Subcutaneous adipose tissue (tissue), 4 donors: Measurements from ENCODE around the gene DDIAS. TPM values are rescaled to one million over a fixed set of nuclear protein-coding genes. Genes with fewer than 3 reads are reported as not detected.

Source experiments
- total RNA-seq, 4 donors: library from RNA; depleted of rRNA; stranded (reverse); fragments of >200 nt; gene quantifications; one replicate each; pipeline ENCODE4 v1.1.0, GENCODE V29; 2016
- TF ChIP-seq, protein P1 (sequence below): fragments of 450-650 bp; IDR thresholded peaks from one replicate; pipeline ENCODE4 v1.5.1; 2016; ENCODE audit warnings: low read depth, mild to moderate bottlenecking, control low read depth, antibody characterized with exemption, moderate library complexity

Gene DDIAS
- total RNA-seq, 4 donors from 2014 or later, result 0.38 to 2.4 (median 1.7) TPM

- TF ChIP-seq, protein P1, sequence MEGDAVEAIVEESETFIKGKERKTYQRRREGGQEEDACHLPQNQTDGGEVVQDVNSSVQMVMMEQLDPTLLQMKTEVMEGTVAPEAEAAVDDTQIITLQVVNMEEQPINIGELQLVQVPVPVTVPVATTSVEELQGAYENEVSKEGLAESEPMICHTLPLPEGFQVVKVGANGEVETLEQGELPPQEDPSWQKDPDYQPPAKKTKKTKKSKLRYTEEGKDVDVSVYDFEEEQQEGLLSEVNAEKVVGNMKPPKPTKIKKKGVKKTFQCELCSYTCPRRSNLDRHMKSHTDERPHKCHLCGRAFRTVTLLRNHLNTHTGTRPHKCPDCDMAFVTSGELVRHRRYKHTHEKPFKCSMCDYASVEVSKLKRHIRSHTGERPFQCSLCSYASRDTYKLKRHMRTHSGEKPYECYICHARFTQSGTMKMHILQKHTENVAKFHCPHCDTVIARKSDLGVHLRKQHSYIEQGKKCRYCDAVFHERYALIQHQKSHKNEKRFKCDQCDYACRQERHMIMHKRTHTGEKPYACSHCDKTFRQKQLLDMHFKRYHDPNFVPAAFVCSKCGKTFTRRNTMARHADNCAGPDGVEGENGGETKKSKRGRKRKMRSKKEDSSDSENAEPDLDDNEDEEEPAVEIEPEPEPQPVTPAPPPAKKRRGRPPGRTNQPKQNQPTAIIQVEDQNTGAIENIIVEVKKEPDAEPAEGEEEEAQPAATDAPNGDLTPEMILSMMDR, result no peak
These were observed 79.4 kb downstream of the DDIAS start for GRCh38 chr11:82980947-82981346.

GRCh38 chr11:82981852-82982251 lies 80.3 kb downstream of the DDIAS start:
- TF ChIP-seq, protein P1, result no peak

Other genes with a start within 250 kb of the DDIAS start
- gene FAM181B, start 167.9 kb upstream of the DDIAS start, total RNA-seq, result under 1 TPM in 2 of 4 donors, not detected in 2; 0.19 to 0.22 TPM
- gene PRCP, start 1.3 kb upstream of the DDIAS start, total RNA-seq, result 100 to 1,000 TPM in 1 of 4 donors, 10 to 100 TPM in 3; 45.2 to 126 (median 95.7) TPM
- gene RAB30, start 170.2 kb downstream of the DDIAS start, total RNA-seq, result 10 to 100 TPM; 18.8 to 34.1 (median 27.5) TPM